NCI-H2081 (cell line): ENCODE data around the gene TNRC18.
"Not testable (repeated sequence)": the region's sequence is repeated elsewhere in the genome, so short reads cannot be mapped to it uniquely, and the experiment has no call there.

Experiments used
- DNase-seq, 2 experiments: peaks; one replicate each; lab custom pipeline; 2025; lab: John Stamatoyannopoulos, UW

Gene TNRC18

DNA sequence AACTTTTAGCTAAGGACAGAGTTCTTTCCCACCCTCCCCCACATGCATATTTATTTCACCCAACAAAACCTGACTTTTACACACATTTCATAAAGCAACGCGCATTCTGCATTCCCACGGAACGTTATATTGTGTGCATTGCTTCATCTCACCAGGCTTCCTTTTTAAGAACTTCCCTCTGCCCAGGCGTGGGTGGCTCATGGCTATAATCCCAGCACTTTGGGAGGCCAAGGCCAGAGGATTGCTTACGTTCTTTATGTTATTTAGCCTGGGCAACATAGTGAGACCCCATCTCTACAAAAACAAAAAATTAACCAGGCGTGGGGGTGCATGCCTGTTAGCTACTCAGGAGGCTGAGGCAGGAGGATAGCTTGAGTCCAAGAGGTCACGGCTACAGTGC, 155.8 kb downstream of the TNRC18 start:
- DNase-seq = not testable (repeated sequence)

DNA sequence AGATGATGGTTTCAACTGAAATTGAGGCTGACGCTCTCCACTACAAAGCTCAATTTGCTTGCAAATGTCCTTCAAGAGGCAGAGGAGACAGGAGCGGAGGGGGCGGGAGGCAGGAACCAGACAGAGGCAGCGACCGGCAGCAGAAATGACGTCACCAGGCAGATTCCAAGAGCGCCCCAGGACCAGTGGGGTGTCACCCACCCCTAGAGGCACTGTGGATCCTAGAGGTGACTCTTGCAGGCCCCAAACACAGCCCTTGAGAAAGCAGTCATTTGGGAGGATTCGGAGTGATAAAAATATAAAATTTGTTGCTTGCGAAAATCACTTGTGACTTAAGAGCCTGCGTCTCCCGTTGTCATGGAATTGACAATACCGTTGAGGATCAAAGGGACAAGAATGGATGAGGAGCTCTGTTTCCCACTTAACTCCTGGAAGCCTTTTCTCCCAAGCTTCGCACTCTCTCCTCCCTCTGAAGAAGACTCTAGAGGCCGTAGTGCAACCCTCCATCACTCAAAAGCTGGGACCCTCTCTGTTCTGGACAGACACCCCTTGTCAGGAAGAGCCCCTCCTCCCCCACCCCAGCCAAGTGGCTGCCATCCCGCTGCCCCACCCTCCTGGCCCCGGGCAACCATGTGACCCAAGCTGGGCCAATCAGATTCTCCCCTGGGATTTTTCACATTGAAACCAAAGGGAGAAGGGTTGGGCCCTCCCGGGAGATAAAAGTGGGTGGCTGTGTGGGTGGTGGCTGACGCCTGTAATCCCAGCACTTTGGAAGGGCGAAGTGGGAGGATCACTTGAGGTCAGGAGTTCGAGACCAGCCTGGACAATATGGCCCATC, 157.2 kb downstream of the TNRC18 start:
- DNase-seq = no peak

DNA sequence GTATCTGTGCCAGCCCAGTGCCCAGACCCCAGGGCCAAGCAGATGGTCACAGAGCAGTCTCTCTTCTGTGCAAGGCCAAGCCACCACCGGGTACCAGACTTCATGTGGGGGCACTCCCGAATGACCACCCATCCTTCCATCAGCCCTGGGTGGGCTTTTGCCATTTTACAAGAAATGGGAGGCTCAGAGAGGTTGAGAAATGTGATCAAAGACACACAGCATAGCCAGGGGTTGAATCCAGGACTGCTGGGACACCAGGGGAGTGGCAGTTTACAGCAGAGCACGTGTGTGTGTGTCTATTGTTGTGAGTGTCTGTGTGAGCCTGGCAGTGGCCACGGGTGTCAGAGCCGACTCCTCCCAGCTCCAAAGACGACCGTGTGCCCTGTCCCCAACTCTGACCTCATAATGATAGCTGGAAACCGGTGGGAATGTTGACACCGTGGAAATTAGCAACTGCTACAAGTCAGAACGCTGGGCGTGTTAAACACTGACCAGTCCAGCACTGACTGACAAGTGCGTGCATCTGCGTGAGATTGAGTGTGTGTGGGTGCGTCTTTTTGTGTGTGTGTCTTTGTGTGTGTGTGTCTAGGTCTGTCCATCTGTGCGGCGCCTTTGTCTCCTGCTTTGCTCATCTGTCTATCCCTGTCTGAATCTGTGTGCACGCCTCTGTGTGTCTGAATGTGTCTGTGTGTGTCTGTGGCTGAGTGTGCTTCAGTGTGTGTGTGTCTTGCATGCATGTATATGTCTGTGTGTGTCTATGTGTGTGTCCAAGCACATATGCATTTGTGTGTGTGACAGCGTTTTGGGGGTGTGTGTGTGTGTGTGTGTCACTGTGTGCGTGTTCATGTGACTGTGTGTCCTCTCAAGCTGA, 158.1 kb downstream of the TNRC18 start:
- DNase-seq = no peak

GRCh38 chr7:5263066-5263465, 160.6 kb downstream of the TNRC18 start:
- not testable (repeated sequence) for DNase-seq

- not testable (repeated sequence) for DNase-seq
Measured at GRCh38 chr7:5260530-5261068, 163.0 kb downstream of the TNRC18 start.
